Loucy (cell line): Measurements from ENCODE around the gene RNFT2.

Experiments used
- H2AFZ ChIP-seq: fragments of 200-600 bp; sonication (generic); 2 replicates; pipeline ENCODE4 v1.6.0; 2016; ENCODE audit warnings: antibody characterized with exemption, mild to moderate bottlenecking, low read length, moderate library complexity
- H3F3A ChIP-seq: fragments of 200-600 bp; 2 replicates; pipeline ENCODE4 v1.6.0; 2016; ENCODE audit warnings: antibody characterized with exemption, low read depth, mild to moderate bottlenecking
- H3K27me3 ChIP-seq: fragments of 200-600 bp; sonication (generic); 2 replicates; pipeline ENCODE4 v1.6.1; 2014; ENCODE audit warnings: low read length, mild to moderate bottlenecking; ENCODE audit not compliant: insufficient read depth, poor library complexity, severe bottlenecking
- H3K36me3 ChIP-seq: fragments of 200-600 bp; sonication (generic); 2 replicates; pipeline ENCODE4 v1.6.1; 2016; ENCODE audit warnings: low read length; ENCODE audit not compliant: insufficient read depth
- H3K4me1 ChIP-seq: fragments of 200-600 bp; sonication (generic); 2 replicates; pipeline ENCODE4 v1.5.1; 2014; ENCODE audit warnings: low read length, mild to moderate bottlenecking; ENCODE audit not compliant: insufficient read depth, poor library complexity, severe bottlenecking
- H3K4me2 ChIP-seq: fragments of 200-600 bp; sonication (generic); 2 replicates; pipeline ENCODE4 v1.6.0; 2014; ENCODE audit warnings: antibody characterized with exemption, low read length, low read depth, mild to moderate bottlenecking; ENCODE audit not compliant: poor library complexity, severe bottlenecking
- H3K4me3 ChIP-seq: fragments of 200-600 bp; sonication (generic); 2 replicates; pipeline ENCODE4 v1.5.1; 2014; ENCODE audit warnings: low read length, mild to moderate bottlenecking, mixed read lengths; ENCODE audit not compliant: poor library complexity, severe bottlenecking
- H3K79me2 ChIP-seq: fragments of 200-600 bp; sonication (generic); 2 replicates; pipeline ENCODE4 v1.6.1; 2014; ENCODE audit warnings: low read length; ENCODE audit not compliant: insufficient read depth
- H3K9ac ChIP-seq: fragments of 200-600 bp; sonication (generic); 2 replicates; pipeline ENCODE4 v1.6.0; 2014; ENCODE audit warnings: mild to moderate bottlenecking, low read depth, low read length, moderate library complexity; ENCODE audit not compliant: poor library complexity, severe bottlenecking
- H3K9me2 ChIP-seq: fragments of 200-600 bp; sonication (generic); replicated peaks from 2 replicates; pipeline ENCODE4 v1.6.1; 2016; ENCODE audit warnings: low read depth, low read length, mixed read lengths
- H3K9me3 ChIP-seq: fragments of 200-600 bp; sonication (generic); 2 replicates; pipeline ENCODE4 v1.6.1; 2014; ENCODE audit warnings: mild to moderate bottlenecking, antibody characterized with exemption, low read length, low read depth; ENCODE audit not compliant: insufficient read depth
- H4K20me1 ChIP-seq: fragments of 200-600 bp; sonication (generic); 2 replicates; pipeline ENCODE4 v1.6.0; 2014; ENCODE audit warnings: antibody characterized with exemption, low read length, mild to moderate bottlenecking; ENCODE audit not compliant: insufficient read depth, poor library complexity, severe bottlenecking
- EZH2phosphoT487 ChIP-seq: fragments of 200-600 bp; IDR thresholded peaks from 2 replicates; pipeline ENCODE4 v1.6.1; 2018; ENCODE audit warnings: antibody characterized with exemption, mild to moderate bottlenecking, moderate library complexity, borderline replicate concordance
- TF ChIP-seq, protein P1 (sequence below): fragments of 200-600 bp; sonication (generic); conservative IDR thresholded peaks from 2 replicates; pipeline ENCODE4 v1.5.1; 2014; ENCODE audit warnings: mild to moderate bottlenecking, antibody characterized with exemption, low read length

The RNFT2 gene

DNA sequence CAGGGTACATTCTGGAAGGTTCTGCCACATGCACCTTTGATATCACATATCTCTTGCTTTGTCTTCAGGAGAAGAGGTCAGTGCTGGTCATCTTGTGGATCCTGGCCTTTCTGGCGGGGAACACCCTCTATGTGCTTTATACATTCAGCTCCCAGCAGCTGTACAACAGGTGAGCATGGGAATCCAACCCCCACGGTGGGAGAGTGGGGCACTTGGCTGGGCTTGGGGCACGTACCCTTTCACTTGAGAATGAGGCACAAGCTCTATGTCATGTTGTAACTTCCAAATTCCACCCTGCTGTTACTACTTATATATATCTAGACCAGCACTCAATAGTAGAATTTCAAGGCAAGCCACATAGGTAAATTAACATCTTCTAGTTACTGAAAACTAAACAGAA is 28.6 kb downstream of the RNFT2 start:
- Histone ChIP-seq H3K36me3 (no peaks in the 10 kb centered on the region), H4K20me1 (no peaks in the 10 kb centered on the region), H3F3A (no peaks in the 10 kb centered on the region), H3K9me3 (no peaks in the 10 kb centered on the region), H2AFZ (no peak overlapping the region), H3K4me3 (no peak overlapping the region), H3K4me2 (no peak overlapping the region), H3K9me2 (no peaks in the 10 kb centered on the region), H3K4me1 (no peaks in the 10 kb centered on the region), H3K27me3 (no peaks in the 10 kb centered on the region), H3K9ac (no peak overlapping the region), H3K79me2 (peaks cover under 1% of the 10 kb centered on the region; the same call in 1 of the 2 replicates)
- TF ChIP-seq, protein P1, sequence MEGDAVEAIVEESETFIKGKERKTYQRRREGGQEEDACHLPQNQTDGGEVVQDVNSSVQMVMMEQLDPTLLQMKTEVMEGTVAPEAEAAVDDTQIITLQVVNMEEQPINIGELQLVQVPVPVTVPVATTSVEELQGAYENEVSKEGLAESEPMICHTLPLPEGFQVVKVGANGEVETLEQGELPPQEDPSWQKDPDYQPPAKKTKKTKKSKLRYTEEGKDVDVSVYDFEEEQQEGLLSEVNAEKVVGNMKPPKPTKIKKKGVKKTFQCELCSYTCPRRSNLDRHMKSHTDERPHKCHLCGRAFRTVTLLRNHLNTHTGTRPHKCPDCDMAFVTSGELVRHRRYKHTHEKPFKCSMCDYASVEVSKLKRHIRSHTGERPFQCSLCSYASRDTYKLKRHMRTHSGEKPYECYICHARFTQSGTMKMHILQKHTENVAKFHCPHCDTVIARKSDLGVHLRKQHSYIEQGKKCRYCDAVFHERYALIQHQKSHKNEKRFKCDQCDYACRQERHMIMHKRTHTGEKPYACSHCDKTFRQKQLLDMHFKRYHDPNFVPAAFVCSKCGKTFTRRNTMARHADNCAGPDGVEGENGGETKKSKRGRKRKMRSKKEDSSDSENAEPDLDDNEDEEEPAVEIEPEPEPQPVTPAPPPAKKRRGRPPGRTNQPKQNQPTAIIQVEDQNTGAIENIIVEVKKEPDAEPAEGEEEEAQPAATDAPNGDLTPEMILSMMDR = no peak
- TF ChIP-seq EZH2phosphoT487 = no peak

DNA sequence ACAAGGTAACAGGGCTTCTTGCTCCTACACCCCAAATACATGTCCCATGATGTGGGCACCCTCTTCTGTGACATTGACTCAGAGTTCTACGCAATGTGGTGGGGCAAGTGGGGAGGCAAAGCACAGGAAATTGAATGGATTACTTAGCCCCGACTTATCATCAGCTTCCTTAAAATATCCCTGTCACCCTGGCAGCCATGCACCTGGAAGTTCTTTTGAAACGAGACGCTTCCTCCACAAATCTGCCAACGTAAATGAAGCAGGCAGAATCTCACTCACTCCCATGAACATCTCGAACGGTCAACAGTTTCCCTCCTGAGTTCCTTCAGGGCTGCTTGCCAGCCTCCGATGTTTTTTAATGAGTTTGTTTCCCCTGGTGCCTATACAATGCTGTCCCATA is 33.5 kb downstream of the RNFT2 start:
- H3K9me2 ChIP-seq = no peaks in the 10 kb centered on the region

DNA sequence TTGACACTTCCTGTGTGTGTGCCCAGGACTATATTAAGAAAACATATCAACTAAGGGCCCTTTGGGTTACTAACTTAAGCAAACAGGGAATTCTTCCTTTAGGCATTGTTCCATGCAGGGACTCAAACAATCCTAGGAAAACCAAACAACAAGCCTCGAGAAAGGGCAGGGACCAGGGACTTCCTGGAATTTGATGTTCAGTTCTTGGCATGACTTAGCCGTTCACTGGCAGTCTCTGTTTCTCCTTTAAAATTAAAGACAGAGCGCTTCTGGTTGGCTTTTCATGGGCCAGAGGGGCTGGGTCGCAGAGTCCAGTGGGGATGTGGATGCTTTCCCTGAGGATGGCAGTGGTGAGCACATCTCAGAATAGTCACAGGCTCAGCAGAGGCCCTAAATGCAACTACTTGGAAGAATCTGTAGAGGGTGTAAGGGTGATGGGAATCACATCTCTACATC is 35.2 kb downstream of the RNFT2 start:
- H3F3A ChIP-seq = no peaks in the 10 kb centered on the region
- H3K4me2 ChIP-seq = no peak overlapping the region
- no peaks in the 10 kb centered on the region for H3K27me3 ChIP-seq
- no peaks in the 10 kb centered on the region for H3K9me2 ChIP-seq
- no peaks in the 10 kb centered on the region for H3K36me3 ChIP-seq
- no peaks in the 10 kb centered on the region for H3K4me1 ChIP-seq
- no peak overlapping the region for H2AFZ ChIP-seq
- no peaks in the 10 kb centered on the region for H3K79me2 ChIP-seq
- no peak overlapping the region for H3K9ac ChIP-seq
- H3K4me3 ChIP-seq = no peak overlapping the region
- H4K20me1 ChIP-seq = no peaks in the 10 kb centered on the region
- TF ChIP-seq, protein P1 = no peak; the same call in 1 of the 2 replicates
- no peak for TF ChIP-seq EZH2phosphoT487
- H3K9me3 ChIP-seq = no peaks in the 10 kb centered on the region

More for the DNA sequence above, 33.5 kb downstream of the RNFT2 start:
- no peaks in the 10 kb centered on the region for H3K9me3 ChIP-seq
- no peaks in the 10 kb centered on the region for H3K79me2 ChIP-seq
- no peaks in the 10 kb centered on the region for H3F3A ChIP-seq
- no peak overlapping the region for H3K4me2 ChIP-seq
- TF ChIP-seq, protein P1 = no peak
- TF ChIP-seq EZH2phosphoT487 = no peak
- no peak overlapping the region for H2AFZ ChIP-seq
- H3K4me3 ChIP-seq = no peak overlapping the region
- H4K20me1 ChIP-seq = no peaks in the 10 kb centered on the region
- H3K9ac ChIP-seq = no peak overlapping the region
- no peaks in the 10 kb centered on the region for H3K27me3 ChIP-seq
- H3K36me3 ChIP-seq = no peaks in the 10 kb centered on the region
- H3K4me1 ChIP-seq = no peaks in the 10 kb centered on the region
